ENCODE data around the gene NRF1. TPM values are rescaled to one million over a fixed set of nuclear protein-coding genes. Genes with fewer than 3 reads are reported as not detected.
"Not testable (repeated sequence)": the region's sequence is repeated elsewhere in the genome, so short reads cannot be mapped to it uniquely, and the experiment has no call there.

The NRF1 gene
- polyA plus RNA-seq, 2 of the 4 experiments (the other 2 are of a cell fraction): 11.2 to 18.5 TPM

DNA sequence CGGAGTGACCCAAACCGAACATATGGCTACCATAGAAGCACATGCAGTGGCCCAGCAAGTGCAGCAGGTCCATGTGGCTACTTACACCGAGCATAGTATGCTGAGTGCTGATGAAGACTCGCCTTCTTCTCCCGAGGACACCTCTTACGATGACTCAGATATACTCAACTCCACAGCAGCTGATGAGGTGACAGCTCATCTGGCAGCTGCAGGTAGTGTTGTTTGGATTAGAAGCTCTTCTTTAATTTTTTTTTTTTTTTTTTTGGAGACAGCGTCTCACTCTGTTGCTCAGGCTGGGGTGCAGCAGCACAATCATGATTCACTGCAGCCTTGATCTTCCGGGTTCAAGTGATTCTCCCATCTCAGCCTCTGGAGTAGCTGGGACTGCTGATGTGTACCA is 45.8 kb downstream of the NRF1 start:
- TF ChIP-seq, protein P1, sequence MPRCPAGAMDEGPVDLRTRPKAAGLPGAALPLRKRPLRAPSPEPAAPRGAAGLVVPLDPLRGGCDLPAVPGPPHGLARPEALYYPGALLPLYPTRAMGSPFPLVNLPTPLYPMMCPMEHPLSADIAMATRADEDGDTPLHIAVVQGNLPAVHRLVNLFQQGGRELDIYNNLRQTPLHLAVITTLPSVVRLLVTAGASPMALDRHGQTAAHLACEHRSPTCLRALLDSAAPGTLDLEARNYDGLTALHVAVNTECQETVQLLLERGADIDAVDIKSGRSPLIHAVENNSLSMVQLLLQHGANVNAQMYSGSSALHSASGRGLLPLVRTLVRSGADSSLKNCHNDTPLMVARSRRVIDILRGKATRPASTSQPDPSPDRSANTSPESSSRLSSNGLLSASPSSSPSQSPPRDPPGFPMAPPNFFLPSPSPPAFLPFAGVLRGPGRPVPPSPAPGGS (IDR thresholded peaks at IDR 0.05): no peak
- TF ChIP-seq, protein P2, sequence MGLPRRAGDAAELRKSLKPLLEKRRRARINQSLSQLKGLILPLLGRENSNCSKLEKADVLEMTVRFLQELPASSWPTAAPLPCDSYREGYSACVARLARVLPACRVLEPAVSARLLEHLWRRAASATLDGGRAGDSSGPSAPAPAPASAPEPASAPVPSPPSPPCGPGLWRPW (IDR thresholded peaks at IDR 0.05): no peak
- TF ChIP-seq HOXA7 (CRISPR knock-in tag; IDR thresholded peaks at IDR 0.05) (no peak), CEBPB (IDR thresholded peaks at IDR 0.05) (no peak), CHD2 (IDR thresholded peaks at IDR 0.05; ENCODE audit: low read length, partially characterized antibody) (no peak)
- Histone ChIP-seq H3K9me3 (peaks cover 26% of the 10 kb centered on the region), H3K4me2 (no peak overlapping the region), H3K27ac (no peak overlapping the region), H3K4me3 (no peak overlapping the region), H3K4me1 (no peaks in the 10 kb centered on the region)
- ChIA-PET POLR2A (no interaction called here), CTCF (interaction anchor here (1.0 to 1.5 kb wide), 3 partner anchors 10 to 168 kb away, joined by 5 to 6 read pairs (median 5); no protein-coding TSS in a partner anchor)
- no peak for ATAC-seq
- 77% methylated on average over 8 of the region's 8 CpGs for WGBS (ENCODE audit: missing lambda C conversion rate)
- DNase-seq (ENCODE audit: low read depth in 1 of 2, low spot score in 1 of 2): no peak
- FAIRE-seq: no peak

DNA sequence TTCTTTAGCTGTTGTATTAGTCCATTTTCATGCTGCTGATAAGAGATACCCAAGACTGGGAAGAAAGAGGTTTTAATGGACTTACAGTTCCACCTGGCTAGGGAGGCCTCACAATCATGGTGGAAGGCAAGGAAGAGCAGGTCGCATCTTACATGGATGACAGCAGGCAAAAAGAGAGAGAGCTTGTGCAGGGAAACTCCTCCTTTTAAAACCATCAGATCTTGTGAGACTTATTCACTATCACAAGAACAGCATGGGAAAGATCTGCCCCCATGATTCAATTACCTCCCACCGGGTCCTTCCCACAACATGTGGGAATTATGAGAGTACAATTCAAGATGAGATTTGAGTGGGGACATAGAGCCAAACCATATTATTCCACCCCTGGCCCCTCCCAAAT is 48.4 kb downstream of the NRF1 start:
- H3K27ac ChIP-seq; H3K4me3 ChIP-seq; FAIRE-seq; ATAC-seq; H3K4me1 ChIP-seq; DNase-seq (ENCODE audit: low read depth in 1 of 2, low spot score in 1 of 2); H3K4me2 ChIP-seq; POLR2A ChIA-PET: not testable (repeated sequence)
- peaks cover 28% of the 10 kb centered on the region for H3K9me3 ChIP-seq
- WGBS (ENCODE audit: missing lambda C conversion rate): 79% methylated on average over 2 of the region's 2 CpGs
- CTCF ChIA-PET: interaction anchor here (1.2 to 1.4 kb wide), 2 partner anchors 165 to 170 kb away, joined by 4 to 5 read pairs; no protein-coding TSS in a partner anchor

DNA sequence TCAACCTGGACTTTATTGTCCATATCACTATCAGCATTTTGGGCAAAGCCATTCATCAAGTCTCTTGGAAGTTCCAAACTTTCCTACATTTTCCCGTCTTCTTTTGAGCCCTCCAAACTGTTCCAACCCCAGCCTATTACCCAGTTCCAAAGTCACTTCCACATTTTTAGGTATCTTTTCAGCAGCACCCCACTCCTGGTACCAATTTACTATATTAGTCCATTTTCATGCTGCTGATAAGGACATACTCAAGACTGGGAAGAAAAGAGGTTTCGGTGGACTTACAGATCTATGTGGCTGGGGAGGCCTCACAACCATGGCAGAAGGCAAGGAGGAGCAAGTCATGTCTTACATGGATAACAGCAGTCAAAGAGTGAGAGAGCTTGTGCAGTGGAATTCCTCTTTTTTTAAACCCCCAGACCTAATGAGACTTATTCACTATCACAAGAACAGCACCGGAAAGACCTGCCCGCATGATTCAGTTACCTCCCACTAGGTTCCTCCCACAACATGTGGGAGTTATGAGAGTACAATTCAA is 50.2 kb downstream of the NRF1 start:
- no peak for DNase-seq (ENCODE audit: low read depth in 1 of 2, low spot score in 1 of 2)
- POLR2A ChIA-PET: no interaction called here
- Histone ChIP-seq H3K4me1 (peaks cover 21% of the 10 kb centered on the region), H3K9me3 (peaks cover 28% of the 10 kb centered on the region), H3K4me2 (no peak overlapping the region), H3K4me3 (no peak overlapping the region), H3K27ac (no peak overlapping the region)
- WGBS (ENCODE audit: missing lambda C conversion rate): 95% methylated on average over 4 of the region's 4 CpGs
- TF ChIP-seq, protein P3, sequence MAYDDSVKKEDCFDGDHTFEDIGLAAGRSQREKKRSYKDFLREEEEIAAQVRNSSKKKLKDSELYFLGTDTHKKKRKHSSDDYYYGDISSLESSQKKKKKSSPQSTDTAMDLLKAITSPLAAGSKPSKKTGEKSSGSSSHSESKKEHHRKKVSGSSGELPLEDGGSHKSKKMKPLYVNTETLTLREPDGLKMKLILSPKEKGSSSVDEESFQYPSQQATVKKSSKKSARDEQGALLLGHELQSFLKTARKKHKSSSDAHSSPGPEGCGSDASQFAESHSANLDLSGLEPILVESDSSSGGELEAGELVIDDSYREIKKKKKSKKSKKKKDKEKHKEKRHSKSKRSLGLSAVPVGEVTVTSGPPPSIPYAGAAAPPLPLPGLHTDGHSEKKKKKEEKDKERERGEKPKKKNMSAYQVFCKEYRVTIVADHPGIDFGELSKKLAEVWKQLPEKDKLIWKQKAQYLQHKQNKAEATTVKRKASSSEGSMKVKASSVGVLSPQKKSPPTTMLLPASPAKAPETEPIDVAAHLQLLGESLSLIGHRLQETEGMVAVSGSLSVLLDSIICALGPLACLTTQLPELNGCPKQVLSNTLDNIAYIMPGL (CRISPR knock-in tag; IDR thresholded peaks at IDR 0.05; ENCODE audit: borderline replicate concordance): no peak
- peak; percentile 21; the same call in 1 of the 2 replicates for TF ChIP-seq KDM1A (IDR thresholded peaks at IDR 0.05; ENCODE audit: low read depth)
- ATAC-seq: no peak
- CTCF ChIA-PET: no interaction called here
- no peak for FAIRE-seq

DNA sequence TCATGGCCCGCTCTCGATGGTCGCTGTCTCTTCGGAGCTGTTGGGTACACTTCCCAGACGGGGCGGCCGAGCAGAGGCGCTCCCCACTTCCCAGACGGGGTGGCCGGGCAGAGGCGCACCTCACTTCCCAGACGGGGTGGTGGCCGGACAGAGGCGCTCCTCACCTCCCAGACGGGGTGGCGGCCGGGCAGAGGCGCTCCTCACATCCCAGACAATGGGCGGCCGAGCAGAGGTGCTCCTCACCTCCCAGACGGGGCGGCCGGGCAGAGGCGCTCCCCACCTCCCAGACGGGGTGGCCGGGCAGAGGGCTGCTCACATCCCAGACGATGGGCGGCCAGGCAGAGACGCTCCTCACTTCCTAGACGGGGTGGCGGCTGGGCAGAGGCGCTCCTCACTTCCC is 51.7 kb downstream of the NRF1 start:
- 99% methylated on average over 9 of the region's 32 CpGs for WGBS (ENCODE audit: missing lambda C conversion rate)
- DNase-seq (ENCODE audit: low read depth in 1 of 2, low spot score in 1 of 2); ATAC-seq; H3K27ac ChIP-seq; FAIRE-seq; H3K4me3 ChIP-seq; H3K4me2 ChIP-seq; POLR2A ChIA-PET: not testable (repeated sequence)
- peaks cover 27% of the 10 kb centered on the region for H3K4me1 ChIP-seq
- CTCF ChIA-PET: interaction anchor here (0.7 to 6.7 kb wide), 5 partner anchors 12 to 348 kb away, joined by 3 to 123 read pairs (median 4); partner anchors contain the start of gene NRF1
- H3K9me3 ChIP-seq: peaks cover 28% of the 10 kb centered on the region

DNA sequence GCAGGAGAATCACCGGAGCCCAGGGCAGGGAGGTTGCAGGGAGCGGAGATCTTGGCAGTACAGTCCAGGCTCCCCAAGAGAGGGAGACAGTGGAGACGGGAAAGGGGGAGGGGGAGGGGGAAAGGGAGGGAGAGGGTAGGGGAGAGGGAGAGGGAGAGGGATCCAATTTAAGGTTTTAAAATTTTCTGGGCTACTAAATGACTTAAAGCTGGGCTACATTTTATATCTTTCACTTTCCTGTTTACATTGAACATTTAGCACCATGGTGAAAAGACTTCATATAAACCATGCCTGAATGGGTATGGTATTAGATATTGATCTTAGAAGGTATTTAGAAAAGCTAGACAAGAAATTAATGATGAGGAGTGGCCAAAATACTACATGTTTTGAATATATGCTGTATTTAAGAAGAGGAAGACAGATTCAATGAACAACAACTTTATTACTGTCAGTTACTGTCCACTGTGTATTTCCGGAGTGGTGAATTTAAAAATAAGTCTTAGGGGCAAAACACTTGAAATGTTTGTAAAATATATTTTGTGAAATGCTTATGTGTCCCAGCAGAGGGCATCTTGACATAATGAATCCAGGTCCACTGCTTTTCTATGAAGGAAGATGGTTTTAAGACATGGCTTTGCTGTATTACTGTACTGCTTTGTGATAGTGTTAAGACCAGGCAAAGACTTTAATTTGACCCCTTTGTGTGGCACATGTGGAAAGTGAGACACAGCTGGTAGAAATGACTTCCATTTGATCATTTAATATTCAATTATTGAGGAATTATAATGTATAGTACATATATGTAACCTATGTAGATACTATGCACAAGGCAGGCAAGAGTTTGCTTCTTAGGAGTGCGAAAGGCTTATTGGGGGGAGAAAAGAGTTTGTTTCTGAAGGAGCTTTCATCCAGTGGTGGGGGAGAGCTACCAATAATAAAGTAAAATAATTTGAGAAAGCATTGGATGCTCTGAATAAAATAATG is 52.8 kb downstream of the NRF1 start:
- ATAC-seq (peak; percentile 85 to 86), DNase-seq (ENCODE audit: low read depth in 1 of 2, low spot score in 1 of 2) (peak; percentile 68 to 75), FAIRE-seq (peak; percentile 72)
- Histone ChIP-seq H3K4me1 (peaks cover 27% of the 10 kb centered on the region), H3K4me3 (no peak overlapping the region), H3K4me2 (peak overlapping the region; percentile 61), H3K27ac (peak overlapping the region; percentile 68 to 85), H3K9me3 (peaks cover 28% of the 10 kb centered on the region)
- WGBS (ENCODE audit: missing lambda C conversion rate): 64% methylated on average over 5 of the region's 5 CpGs
- TF ChIP-seq ZC3H11A (IDR thresholded peaks at IDR 0.05) (no peak), RAD21 (conservative IDR thresholded peaks at IDR 0.05 in 1 of 2, IDR thresholded peaks at IDR 0.05 in 1 of 2) (peak; percentile 84 to 90), SMC3 (IDR thresholded peaks at IDR 0.05) (peak; percentile 91)
- TF ChIP-seq, protein P4, sequence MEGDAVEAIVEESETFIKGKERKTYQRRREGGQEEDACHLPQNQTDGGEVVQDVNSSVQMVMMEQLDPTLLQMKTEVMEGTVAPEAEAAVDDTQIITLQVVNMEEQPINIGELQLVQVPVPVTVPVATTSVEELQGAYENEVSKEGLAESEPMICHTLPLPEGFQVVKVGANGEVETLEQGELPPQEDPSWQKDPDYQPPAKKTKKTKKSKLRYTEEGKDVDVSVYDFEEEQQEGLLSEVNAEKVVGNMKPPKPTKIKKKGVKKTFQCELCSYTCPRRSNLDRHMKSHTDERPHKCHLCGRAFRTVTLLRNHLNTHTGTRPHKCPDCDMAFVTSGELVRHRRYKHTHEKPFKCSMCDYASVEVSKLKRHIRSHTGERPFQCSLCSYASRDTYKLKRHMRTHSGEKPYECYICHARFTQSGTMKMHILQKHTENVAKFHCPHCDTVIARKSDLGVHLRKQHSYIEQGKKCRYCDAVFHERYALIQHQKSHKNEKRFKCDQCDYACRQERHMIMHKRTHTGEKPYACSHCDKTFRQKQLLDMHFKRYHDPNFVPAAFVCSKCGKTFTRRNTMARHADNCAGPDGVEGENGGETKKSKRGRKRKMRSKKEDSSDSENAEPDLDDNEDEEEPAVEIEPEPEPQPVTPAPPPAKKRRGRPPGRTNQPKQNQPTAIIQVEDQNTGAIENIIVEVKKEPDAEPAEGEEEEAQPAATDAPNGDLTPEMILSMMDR (IDR thresholded peaks at IDR 0.05): peak; percentile 87
- POLR2A ChIA-PET: interaction anchor here (2.0 kb wide), 1 partner anchor 161 kb away, joined by 6 read pairs; no protein-coding TSS in a partner anchor
- CTCF ChIA-PET: interaction anchor here (0.5 to 6.7 kb wide), 49 partner anchors 8 to 442 kb away, joined by 3 to 123 read pairs (median 3); partner anchors contain the start of gene NRF1

All from A549 (cell line).